HG02571 (cell line): Measurements from ENCODE around the gene RNF144A.
"Not testable (repeated sequence)": the region's sequence is repeated elsewhere in the genome, so short reads cannot be mapped to it uniquely, and the experiment has no call there.

ENCODE experiments used
- ATAC-seq: cut with Tn5 transposase; IDR thresholded peaks from one replicate; pipeline ENCODE4 v1.9.1; 2021; ENCODE audit warnings: mild to moderate bottlenecking, moderate library complexity; ENCODE audit not compliant: unreplicated experiment

The RNF144A gene, protein sequence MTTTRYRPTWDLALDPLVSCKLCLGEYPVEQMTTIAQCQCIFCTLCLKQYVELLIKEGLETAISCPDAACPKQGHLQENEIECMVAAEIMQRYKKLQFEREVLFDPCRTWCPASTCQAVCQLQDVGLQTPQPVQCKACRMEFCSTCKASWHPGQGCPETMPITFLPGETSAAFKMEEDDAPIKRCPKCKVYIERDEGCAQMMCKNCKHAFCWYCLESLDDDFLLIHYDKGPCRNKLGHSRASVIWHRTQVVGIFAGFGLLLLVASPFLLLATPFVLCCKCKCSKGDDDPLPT

DNA sequence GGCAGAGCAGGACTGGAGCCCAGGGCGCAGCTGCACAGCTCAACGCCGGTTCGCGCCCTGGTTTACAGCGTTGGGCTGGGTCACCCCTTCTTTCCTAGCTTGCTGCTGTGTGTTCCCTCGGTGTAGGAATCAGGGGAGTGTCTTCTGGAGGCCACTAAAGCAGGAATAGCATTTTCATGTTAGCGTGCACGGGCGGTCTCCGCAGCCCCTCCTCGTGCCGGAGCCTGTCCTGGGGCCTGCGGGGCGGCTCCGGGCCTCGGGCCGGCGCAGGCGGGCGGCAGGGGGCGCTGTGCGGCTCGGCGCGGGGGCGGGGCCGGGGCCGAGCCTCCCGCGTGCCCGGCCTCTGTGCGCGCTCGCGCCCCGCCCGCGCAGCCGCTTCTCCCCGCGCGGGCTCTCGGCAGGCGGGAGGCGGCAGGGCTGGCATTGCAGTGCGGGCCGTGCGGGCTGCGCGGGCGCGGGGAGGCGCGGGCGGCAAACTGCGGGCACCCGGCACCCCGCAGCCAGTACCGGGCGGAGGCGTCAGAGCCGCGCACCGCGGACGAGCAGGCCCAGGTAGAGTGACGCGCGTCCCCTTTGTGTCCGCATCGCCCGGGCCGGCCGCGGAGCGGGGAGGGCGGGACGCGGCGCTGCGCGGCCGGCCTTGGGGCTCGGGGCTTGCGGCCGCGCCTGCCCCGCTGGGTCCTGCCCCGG lies at the start of gene RNF144A:
RNF144A (plus strand) TSS at position 342 of the 690 bp plus-strand sequence. CDS start 79,515 bp downstream, outside the sequence.
- peak; percentile 94 for ATAC-seq

DNA sequence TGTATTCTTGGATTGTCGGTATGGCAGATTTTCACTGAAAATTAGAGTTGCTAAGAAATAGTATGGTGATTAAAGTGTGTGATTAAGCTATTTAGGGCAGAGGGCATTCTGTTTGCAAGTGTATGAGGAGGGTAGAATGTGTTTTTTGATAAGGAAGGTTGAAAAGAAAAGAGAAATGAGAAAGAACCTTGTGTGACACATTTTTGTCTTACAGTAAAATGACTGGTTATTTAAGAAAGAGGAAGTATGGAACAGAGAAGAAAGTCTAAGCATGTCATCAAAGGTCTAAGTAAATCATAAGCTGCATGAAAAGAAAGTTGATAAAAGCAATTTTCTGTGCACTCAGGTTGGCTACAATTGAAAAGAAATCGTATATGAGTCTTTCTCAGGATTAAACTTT lies 44.8 kb upstream of the RNF144A start:
- no peak for ATAC-seq

DNA sequence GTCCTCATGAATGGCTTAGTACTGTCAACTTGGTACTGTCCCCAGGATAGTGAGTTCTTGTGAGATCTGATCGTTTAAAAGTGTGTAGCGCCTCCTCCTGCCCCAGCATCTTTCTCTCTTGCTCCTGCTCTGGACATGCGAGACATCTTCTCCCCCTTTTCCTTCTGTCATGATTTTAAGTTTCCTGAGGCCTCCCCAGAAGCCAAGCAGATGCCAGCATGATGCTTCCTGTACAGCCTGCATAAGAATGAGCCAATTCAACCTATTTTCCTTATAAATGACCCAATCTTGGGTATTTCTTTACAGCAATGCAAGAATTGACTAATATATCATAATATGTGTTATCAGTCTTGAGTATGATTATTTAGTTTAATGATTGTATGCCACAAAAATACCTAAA lies 43.2 kb upstream of the RNF144A start:
- ATAC-seq, result no peak

DNA sequence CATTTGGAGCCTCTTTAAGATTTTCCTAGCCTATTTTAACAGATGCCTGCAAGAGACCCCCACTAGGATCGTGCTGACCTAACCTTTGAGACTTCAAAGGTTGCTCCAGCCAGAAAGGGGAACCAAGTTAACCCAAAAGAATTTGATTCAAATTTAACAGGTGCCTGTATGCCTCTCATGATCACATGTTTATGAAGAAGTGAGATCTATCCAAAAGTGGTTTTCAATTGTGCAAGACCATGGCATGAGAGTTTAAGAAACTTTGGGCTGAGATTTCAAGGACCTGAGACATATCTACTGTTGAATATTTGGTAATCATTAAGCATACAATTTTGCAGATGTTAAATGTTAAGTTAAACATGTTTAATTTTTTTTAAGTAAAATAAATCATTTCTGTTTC lies 40.9 kb upstream of the RNF144A start:
- no peak for ATAC-seq

DNA sequence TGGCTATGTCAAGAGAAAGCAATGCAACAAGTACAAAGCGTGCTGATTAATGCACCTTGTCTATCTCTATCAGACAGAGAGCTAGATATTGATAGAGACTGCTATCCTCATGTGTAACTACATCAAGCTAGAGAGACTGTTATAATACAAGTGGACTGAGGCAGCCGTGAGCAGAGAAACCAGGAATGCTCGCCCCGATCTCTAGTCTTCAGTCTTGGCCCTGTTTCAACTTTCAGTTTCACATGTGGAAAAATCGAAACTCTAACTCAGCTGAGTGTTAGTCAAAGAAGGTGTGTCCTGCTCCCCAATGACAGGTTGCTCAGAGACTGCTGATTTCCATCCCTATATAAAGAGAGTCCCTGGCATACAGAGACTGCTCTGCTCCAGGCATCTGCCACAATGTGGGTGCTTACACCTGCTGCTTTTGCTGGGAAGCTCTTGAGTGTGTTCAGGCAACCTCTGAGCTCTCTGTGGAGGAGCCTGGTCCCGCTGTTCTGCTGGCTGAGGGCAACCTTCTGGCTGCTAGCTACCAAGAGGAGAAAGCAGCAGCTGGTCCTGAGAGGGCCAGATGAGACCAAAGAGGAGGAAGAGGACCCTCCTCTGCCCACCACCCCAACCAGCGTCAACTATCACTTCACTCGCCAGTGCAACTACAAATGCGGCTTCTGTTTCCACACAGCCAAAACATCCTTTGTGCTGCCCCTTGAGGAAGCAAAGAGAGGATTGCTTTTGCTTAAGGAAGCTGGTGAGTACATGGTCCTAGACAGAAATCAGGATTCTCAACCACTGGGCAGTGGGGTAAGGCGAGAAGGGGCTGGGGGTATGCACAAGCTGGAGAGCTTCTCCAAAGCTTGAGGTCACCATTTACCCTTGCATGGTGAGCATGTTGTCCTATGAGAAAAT lies 39.6 kb upstream of the RNF144A start, which contains the start of gene RSAD2:
RSAD2 (plus strand) TSS at position 376 of the 903 bp plus-strand sequence; CDS start at position 400, 24 bp downstream.
- peak; percentile 78 for ATAC-seq

DNA sequence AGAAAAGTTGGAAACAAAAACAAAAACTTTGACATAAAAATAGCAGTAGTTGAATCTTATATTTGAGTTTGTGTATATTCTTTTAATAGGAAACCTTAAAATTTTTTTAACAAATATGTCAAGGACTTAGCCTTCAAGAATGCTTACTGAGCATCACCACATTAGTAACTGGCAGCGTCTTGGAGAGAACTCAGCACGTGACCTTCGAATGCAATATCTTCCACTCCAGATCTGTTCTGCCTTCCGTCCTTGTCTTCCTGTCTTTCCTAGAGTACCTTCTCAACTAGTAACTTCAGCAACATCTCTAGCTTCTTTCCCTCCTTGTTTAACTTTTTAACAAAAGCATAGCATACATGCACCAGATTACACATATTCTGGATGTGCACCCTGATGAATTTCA lies 38.7 kb upstream of the RNF144A start:
- ATAC-seq, result no peak

DNA sequence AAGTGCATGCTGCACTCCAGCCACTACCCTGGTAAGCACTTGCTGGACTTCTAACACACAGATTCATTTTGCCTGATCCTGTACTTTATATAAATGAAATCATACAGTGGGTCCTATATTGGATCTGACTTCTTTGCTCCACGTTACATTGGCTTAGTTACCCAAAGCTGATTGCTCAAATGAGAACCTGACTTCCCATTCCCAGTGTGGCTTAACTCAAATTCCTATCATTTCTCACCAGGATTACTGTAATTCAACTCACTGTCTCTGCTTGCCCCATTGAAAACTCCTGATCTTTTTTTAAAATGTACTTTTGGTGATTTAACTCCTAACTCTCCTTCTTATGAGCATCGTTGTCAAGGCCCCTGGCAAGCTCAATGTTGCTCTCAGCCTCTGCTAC lies 38.2 kb upstream of the RNF144A start:
- ATAC-seq, result no peak

DNA sequence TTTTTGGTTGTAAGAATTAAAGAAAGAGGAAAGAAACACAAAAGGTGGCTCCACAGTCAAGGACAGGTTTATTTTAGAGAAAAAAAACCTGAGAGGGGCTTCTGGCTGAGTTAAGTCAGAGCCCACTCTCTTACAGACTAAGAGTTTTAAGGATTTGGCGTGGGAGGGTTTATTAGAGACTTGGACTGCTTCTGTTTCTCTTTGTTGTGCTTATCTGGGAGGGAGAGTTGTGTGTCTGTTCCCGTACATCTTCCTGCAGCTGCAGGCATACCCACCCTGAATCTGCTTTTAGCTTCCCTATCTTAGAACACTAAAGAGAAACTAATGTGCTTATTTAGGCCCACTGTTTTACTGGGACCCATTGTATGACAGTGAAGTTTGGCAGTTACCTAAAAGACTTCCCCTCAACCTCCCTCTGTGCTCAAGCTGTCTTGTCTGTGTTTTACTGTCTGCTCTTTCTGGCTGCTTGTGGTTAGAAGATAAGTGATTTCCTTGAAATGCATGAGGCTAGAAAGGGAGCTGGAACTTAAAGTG lies 36.9 kb upstream of the RNF144A start:
- no peak for ATAC-seq

DNA sequence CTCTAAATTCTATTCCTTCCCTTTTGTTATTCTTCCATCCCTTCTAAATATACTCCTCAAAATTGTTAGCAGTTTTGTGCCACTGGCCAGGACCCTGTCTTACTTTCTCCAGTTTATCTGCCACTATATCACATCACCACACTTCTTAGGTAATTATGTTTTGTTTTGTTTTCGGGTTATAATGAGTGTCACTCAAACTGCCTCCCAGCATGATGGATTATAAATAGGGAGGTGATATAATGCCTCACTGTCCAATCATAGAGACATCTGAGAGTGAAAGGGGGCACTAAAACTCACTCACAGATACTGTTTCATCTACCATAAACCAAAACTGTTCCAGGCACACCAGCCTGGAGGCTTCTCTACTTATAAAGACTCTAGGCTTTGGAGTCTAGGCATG lies 36.2 kb upstream of the RNF144A start:
- ATAC-seq, result no peak

DNA sequence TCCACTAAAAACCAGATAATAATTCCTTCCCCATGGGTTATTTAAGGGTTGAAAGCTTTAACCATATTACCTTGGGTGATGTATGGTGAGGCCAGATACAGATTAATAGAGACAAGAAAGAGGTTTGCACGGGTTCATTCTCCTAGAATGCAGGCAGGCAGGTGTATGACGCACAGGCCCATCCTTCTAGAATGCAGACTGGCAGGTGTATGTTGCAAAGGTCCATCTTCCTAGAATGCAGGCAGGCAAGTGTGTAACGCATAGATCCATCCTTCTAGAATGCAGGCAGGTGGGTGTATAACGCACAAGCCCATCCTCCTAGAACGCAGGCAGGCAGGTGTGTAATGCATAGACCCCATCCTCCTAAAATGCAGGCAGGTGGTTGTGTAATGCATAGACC lies 35.7 kb upstream of the RNF144A start:
- no peak for ATAC-seq

DNA sequence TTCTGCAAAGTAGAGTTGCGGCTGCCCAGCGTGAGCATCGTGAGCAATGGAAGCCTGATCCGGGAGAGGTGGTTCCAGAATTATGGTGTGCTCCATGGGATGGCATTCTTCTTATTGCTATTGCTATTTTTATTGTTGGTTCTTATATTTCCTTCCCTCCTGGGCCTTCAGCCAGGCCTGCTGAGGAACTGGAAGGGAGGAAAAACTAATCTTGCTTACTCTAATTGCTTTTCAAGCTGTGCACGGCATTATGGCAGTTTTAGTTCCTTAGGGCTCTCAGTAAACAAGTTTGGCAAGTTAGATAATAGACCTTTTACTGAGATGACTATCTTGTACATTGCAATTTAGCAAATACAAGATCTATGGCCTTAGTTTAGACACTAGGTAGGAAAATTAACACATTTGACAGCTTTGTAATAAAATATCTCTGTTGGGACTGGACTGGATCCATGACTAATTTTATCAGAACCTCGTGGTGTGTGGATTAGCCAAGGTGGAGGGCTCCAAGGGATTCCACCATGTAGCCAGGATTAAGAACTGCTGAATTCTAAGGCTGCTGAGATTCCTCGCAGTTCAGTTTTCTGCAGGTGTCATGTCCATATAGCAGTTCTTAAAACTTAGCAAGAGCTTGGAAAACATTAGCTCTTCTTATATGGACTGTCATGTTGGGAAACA lies 33.6 kb upstream of the RNF144A start:
- no peak for ATAC-seq

DNA sequence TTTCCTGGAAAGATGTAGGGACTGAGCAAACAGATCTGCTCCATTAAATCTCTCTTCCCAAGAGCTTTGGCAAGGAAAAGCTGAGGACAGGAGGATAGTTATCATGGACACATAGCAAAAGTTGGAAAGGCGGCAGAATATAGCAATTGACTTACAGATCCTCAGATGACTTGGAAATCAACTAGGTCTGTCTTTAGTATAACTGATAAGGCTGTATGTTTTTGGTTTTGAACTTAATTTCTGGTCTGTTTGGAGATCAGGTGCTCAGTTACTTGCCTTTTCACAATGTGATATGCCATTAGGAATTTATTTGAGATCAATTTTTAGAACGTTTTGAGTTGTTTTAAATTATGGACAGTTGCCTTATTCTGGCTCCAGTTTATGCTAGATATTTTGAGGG lies 31.7 kb upstream of the RNF144A start:
- ATAC-seq, result no peak

DNA sequence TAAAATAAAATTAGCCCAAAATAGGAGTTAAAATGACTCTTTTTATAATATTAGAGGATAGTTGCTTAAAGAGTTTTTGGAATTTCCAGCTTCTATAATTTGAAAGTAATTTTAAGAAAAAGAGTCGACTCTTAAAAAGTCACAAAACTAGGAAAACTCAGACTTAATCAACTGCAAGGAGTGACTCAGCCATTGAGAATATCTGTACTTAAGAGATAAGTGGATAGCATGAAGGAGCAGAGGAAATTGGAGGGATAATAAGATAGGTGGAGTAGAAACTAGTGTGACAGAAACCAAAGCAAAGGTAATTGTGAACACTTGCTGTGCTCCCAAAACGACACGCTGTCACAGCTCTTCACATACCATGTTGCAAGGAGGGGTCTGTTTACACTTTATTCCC lies 31.2 kb upstream of the RNF144A start:
- ATAC-seq, result no peak

DNA sequence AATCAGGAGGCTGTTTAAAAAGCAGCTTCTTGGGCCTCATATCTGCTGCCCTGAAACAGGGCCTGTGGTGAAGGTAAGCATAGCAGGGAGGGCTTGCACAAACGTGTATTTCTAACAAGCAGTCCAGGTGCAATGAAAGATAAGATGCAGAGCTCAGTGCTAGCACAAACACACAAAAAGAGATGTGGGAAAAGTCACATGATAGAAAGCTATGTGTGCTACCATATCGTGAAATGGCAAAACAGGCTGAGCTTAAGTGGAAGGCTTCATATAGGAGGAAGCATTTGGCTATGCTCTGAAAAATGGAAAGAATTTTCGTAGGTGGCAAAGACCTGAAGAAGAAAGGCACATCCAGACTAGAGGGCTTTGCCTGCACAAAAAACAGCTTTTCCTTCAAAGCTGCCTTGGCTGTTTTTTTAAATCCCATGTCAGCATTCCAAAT lies 29.4 kb upstream of the RNF144A start:
- no peak for ATAC-seq

DNA sequence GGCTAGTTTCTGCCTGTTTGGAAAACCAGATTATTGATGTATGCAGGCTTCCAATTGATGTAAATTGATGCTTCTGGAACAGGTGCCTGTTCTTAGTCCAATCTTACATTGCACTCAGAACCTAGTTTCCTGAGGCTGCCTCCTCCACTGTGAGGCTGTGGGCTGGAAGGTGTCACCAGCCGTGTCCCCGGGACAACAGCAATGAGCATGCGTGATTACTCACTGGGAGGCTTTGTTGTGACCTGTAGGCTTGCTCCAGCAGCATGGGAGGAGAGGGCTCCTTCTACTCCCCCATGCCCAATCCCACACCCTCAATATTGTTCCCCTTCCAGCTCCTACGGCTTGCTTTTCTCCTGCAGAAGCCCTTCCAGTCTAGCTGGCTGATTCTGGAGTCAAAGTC lies 28.5 kb upstream of the RNF144A start:
- ATAC-seq, result no peak

DNA sequence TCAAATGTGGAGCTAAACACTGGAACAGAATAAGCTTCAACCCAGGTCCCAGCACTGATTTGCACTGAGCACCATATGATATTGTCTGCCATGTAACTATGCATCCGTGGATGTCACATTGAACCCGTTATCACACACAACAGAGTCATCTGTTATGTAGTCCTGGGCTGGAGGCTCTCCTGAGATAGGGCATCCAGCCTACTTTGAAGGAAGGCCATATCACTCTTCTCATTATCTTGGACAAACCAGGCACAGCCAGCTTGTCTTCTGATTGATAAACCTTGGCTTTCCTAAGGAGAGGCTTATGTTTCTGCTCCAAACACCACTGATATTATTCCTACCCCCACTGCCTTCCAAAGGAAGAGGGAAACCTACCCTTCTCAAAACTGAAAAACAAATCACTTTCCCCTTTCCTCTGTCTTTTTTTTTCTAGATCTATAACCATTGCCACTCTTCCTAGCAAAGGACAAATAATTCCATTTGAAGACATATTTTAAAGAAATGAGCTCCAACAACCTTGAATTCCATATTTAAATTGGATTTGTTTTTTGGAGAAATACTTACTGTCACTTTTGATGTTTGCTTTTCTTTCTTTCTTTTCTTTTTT lies 23.2 kb upstream of the RNF144A start:
- ATAC-seq, result no peak

DNA sequence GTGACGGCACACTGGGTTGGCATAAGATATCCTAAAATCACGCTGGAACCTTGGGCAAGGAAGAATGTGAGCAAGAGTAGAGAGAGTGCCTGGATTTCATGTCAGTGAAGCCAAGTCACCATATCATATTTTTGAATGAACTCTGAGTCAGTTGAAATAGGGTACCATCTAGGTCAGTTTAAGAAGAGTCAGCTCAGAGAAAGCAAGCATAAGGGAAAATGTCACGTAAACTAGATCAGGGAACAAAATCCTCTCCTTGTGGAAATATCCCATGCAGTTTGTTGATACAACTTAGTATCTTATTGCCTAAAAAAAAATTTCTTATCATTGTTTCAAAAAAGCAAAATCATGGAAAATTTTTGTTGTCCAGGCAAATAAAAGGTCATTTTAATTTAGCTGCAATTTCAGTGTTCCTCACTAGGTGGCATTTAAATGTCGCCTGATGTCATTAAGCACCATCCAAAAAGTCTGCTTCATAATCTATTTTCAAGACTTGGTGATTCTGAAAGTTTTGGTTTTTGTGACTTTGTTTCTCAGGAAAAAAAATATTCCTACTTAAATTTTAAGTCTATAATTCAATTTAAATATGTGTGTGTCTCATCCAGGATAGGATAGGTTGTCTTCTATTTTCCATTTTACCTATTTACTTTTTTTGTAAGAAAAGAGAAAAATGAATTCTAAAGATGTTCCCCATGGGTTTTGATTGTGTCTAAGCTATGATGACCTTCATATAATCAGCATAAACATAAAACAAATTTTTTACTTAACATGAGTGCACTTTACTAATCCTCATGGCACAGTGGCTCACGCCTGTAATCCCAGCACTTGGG lies 20.1 kb upstream of the RNF144A start:
- no peak for ATAC-seq

DNA sequence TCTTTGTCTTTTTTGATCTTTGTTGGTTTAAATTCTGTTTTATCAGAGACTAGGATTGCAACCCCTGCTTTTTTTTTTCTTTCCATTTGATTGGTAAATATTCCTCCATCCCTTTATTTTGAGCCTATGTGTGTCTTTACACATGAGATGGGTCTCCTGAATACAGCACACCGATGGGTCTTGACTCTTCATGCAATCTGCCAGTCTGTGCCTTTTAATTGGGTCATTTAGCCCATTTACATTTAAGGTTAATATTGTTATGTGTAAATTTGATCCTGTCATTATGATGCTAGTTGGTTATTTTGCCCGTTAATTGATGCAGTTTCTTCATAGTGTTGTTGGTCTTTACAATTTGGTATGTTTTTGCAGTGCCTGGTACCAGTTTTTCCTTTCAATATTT lies 14.6 kb upstream of the RNF144A start:
- not testable (repeated sequence) for ATAC-seq

DNA sequence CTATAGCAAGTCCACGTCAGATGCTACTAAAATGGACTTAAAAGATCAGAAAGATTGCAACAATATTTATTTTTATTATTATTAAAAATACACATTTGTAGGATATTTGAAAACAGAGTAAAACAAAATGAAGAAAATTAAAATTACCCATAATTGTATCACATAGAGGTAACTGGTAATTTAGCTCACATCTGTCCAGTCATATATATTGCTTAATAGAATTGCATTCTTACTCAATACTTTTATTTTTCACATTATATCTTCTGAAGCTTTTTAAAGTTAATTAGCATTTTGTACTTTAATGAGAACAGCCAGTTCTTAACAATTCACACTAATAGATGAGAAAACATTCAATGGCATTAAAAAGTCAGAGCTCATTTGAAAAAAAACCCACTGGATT lies 11.5 kb upstream of the RNF144A start:
- ATAC-seq, result no peak
